Esophagus squamous epithelium (tissue), 4 donors: Measurements from ENCODE around the gene PTPRM.

Source experiments
- POLR2A ChIP-seq, 4 donors: fragments of 450-650 bp; IDR thresholded peaks; one replicate each; pipeline ENCODE4 v1.6.1; 2017; ENCODE audit warnings: antibody characterized with exemption in 4 of 4, mild to moderate bottlenecking in 4 of 4, moderate library complexity in 3 of 4
- TF ChIP-seq, protein P1 (sequence below), 6 experiments: fragments of 450-650 bp in 4 of 6; fragments of 200-600 bp in 2 of 6; sonication (generic) in 2 of 6; IDR thresholded peaks; one replicate each; pipeline ENCODE4 v1.5.1; 2016 to 2019; ENCODE audit warnings: antibody characterized with exemption in 6 of 6, mild to moderate bottlenecking in 4 of 6, moderate library complexity in 4 of 6

- TF ChIP-seq, protein P1, sequence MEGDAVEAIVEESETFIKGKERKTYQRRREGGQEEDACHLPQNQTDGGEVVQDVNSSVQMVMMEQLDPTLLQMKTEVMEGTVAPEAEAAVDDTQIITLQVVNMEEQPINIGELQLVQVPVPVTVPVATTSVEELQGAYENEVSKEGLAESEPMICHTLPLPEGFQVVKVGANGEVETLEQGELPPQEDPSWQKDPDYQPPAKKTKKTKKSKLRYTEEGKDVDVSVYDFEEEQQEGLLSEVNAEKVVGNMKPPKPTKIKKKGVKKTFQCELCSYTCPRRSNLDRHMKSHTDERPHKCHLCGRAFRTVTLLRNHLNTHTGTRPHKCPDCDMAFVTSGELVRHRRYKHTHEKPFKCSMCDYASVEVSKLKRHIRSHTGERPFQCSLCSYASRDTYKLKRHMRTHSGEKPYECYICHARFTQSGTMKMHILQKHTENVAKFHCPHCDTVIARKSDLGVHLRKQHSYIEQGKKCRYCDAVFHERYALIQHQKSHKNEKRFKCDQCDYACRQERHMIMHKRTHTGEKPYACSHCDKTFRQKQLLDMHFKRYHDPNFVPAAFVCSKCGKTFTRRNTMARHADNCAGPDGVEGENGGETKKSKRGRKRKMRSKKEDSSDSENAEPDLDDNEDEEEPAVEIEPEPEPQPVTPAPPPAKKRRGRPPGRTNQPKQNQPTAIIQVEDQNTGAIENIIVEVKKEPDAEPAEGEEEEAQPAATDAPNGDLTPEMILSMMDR (IDR thresholded peaks at IDR 0.05), result no peak
- no peak for TF ChIP-seq POLR2A (IDR thresholded peaks at IDR 0.05)
Observed at GRCh38 chr18:7902399-7902839, 335.3 kb downstream of the PTPRM start.
